Hepatocyte (in vitro differentiated cells): ENCODE data around the gene TAS2R7. TPM values are rescaled to one million over a fixed set of nuclear protein-coding genes. Genes with fewer than 3 reads are reported as not detected.

Experiments
- DNase-seq: peaks from one replicate; pipeline ENCODE4 v3.0.0-alpha.2; 2016; ENCODE audit warnings: low spot score
- H2AFZ ChIP-seq: fragments of 200-600 bp; sonication (generic); 2 replicates; pipeline ENCODE4 v1.6.0; 2016; ENCODE audit warnings: antibody characterized with exemption, mild to moderate bottlenecking
- H3K27ac ChIP-seq: fragments of 200-600 bp; sonication (generic); 2 replicates; pipeline ENCODE4 v1.5.1; 2016; ENCODE audit warnings: mild to moderate bottlenecking
- H3K27me3 ChIP-seq: fragments of 200-600 bp; sonication (generic); 2 replicates; pipeline ENCODE4 v1.6.1; 2016
- H3K36me3 ChIP-seq: fragments of 200-600 bp; sonication (generic); replicated peaks from 2 replicates; pipeline ENCODE4 v1.5.1; 2016; ENCODE audit warnings: low read depth; ENCODE audit not compliant: insufficient read depth
- H3K4me1 ChIP-seq: fragments of 200-600 bp; sonication (generic); 2 replicates; pipeline ENCODE4 v1.5.1; 2016; ENCODE audit warnings: mild to moderate bottlenecking, moderate library complexity; ENCODE audit not compliant: insufficient read depth
- H3K4me2 ChIP-seq: fragments of 200-600 bp; sonication (generic); 2 replicates; pipeline ENCODE4 v1.6.0; 2016
- H3K4me3 ChIP-seq: fragments of 200-600 bp; sonication (generic); 2 replicates; pipeline ENCODE4 v1.5.1; 2016; ENCODE audit warnings: mild to moderate bottlenecking
- H3K79me2 ChIP-seq: fragments of 200-600 bp; sonication (generic); 2 replicates; pipeline ENCODE4 v1.6.0; 2017; ENCODE audit warnings: mild to moderate bottlenecking
- H3K9me2 ChIP-seq: fragments of 200-600 bp; sonication (generic); replicated peaks from 2 replicates; pipeline ENCODE4 v1.6.0; 2017; ENCODE audit warnings: mild to moderate bottlenecking; ENCODE audit not compliant: insufficient read depth
- H3K9me3 ChIP-seq: fragments of 200-600 bp; sonication (generic); 2 replicates; pipeline ENCODE4 v1.5.1; 2016; ENCODE audit warnings: low read depth, mild to moderate bottlenecking
- H4K20me1 ChIP-seq: fragments of 200-600 bp; sonication (generic); 2 replicates; pipeline ENCODE4 v1.6.0; 2016; ENCODE audit warnings: mild to moderate bottlenecking; ENCODE audit not compliant: insufficient read depth, poor library complexity, severe bottlenecking
- EZH2 ChIP-seq: fragments of 200-600 bp; sonication (generic); IDR thresholded peaks from 2 replicates; pipeline ENCODE4 v1.6.1; 2016; ENCODE audit warnings: antibody characterized with exemption, mild to moderate bottlenecking, borderline replicate concordance
- EZH2phosphoT487 ChIP-seq: fragments of 200-600 bp; sonication (generic); IDR thresholded peaks from one replicate; pipeline ENCODE4 v1.6.1; 2018; ENCODE audit warnings: antibody characterized with exemption, mild to moderate bottlenecking, low read depth, moderate library complexity; ENCODE audit not compliant: unreplicated experiment, severe bottlenecking
- WGBS: methylation state at CpG from one replicate; pipeline ENCODE4 v1.1.6; 2016; ENCODE audit warnings: low lambda C conversion rate; ENCODE audit errors: missing lambda C conversion rate; 5-methylcytosine and 5-hydroxymethylcytosine counted together
- polyA plus RNA-seq: library from polyadenylated mRNA; unstranded; fragments of >200 nt; fragmentation: Nextera tagmentation; extraction: Ambion mirVana; gene quantifications from 2 replicates; pipeline ENCODE4 v1.2.1, GENCODE V29; 2016
- total RNA-seq: library from RNA; depleted of rRNA; stranded (reverse); fragments of >200 nt; gene quantifications from 2 replicates; pipeline ENCODE4 v1.2.3, GENCODE V29; 2014
- TF ChIP-seq, protein P1 (sequence below): fragments of 200-600 bp; sonication (generic); IDR thresholded peaks from 2 replicates; pipeline ENCODE4 v1.5.1; 2016; ENCODE audit warnings: antibody characterized with exemption, mild to moderate bottlenecking; ENCODE audit not compliant: poor library complexity

Gene TAS2R7
- total and polyA plus RNA-seq, 2 experiments from 2014 or later, result not detected

DNA sequence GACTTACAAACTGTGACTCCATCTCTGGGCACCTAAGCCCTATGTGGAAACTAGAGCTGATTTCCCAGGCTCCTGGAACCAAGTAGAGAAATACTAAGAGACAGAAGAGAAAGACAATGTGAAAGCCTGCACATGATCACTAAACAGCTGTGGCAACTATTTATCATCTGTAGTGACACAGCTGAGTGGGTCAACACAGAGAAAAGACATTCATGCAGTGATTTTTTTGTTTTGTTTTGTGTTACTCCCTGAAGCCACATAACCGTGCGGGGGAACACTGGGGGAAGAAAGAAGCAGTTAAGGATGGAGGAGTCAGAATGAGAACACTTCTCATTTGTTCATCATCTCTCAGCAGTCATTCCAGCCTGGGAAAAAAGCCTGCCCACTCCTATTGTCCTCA is 45.3 kb upstream of the TAS2R7 start:
- no peak for DNase-seq
- no peaks in the 10 kb centered on the region for H3K27me3 ChIP-seq
- H3K27ac ChIP-seq, result no peak overlapping the region
- no peaks in the 10 kb centered on the region for H3K36me3 ChIP-seq
- no peaks in the 10 kb centered on the region for H3K79me2 ChIP-seq
- H3K9me3 ChIP-seq, result no peaks in the 10 kb centered on the region
- TF ChIP-seq, protein P1, sequence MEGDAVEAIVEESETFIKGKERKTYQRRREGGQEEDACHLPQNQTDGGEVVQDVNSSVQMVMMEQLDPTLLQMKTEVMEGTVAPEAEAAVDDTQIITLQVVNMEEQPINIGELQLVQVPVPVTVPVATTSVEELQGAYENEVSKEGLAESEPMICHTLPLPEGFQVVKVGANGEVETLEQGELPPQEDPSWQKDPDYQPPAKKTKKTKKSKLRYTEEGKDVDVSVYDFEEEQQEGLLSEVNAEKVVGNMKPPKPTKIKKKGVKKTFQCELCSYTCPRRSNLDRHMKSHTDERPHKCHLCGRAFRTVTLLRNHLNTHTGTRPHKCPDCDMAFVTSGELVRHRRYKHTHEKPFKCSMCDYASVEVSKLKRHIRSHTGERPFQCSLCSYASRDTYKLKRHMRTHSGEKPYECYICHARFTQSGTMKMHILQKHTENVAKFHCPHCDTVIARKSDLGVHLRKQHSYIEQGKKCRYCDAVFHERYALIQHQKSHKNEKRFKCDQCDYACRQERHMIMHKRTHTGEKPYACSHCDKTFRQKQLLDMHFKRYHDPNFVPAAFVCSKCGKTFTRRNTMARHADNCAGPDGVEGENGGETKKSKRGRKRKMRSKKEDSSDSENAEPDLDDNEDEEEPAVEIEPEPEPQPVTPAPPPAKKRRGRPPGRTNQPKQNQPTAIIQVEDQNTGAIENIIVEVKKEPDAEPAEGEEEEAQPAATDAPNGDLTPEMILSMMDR, result no peak
- no peak for TF ChIP-seq EZH2
- no peak for TF ChIP-seq EZH2phosphoT487
- H3K4me3 ChIP-seq, result no peak overlapping the region
- H4K20me1 ChIP-seq, result no peaks in the 10 kb centered on the region
- H2AFZ ChIP-seq, result no peak overlapping the region
- no peak overlapping the region for H3K4me2 ChIP-seq
- H3K9me2 ChIP-seq, result no peaks in the 10 kb centered on the region
- H3K4me1 ChIP-seq, result no peaks in the 10 kb centered on the region
- WGBS, result 47% methylated on average over 2 of the region's 2 CpGs

DNA sequence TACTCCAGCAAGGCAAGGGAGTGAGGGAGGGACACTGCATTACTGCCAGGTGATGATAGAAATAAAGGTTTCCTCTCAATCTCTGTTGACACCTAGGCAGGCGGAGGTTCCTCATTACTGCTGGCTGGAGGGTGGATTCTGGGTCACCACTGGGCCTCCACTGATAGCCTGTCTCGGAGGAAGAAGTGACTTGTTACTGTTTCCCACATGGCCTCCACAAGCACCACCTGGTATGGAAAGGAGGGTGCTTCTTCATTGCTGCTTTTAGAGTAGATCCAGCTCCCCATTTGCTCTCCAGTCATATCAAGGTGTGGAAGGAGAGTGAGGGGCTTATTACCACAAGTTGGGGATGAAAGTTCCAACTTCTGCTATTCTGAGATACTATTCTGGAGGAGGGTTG is 40.4 kb upstream of the TAS2R7 start:
- H3K27ac ChIP-seq, result no peak overlapping the region

DNA sequence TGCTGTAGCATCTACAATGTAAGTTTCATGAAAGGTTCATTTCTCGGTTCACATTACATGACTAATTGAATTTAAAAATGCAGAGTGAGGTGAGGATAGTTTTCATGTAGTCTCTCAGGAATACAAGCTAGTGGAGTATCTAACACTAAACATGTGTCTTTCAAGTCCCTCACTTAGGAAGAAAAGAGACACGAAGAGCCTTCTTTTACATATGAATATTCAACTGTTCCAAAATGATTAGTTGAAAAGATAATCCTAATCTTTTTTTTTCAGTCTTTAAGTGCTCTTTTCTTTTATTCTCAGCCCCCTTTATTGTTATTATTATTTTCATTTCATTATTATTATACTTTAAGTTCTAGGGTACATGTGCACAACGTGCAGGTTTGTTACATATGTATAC is 36.0 kb upstream of the TAS2R7 start:
- H3K9me3 ChIP-seq, result no peaks in the 10 kb centered on the region

More for the DNA sequence above, 40.4 kb upstream of the TAS2R7 start:
- Histone ChIP-seq H3K4me1 (no peaks in the 10 kb centered on the region), H3K9me3 (no peaks in the 10 kb centered on the region), H3K79me2 (no peaks in the 10 kb centered on the region), H3K27me3 (no peaks in the 10 kb centered on the region), H4K20me1 (no peaks in the 10 kb centered on the region), H3K9me2 (no peaks in the 10 kb centered on the region), H3K4me2 (no peak overlapping the region), H2AFZ (no peak overlapping the region), H3K4me3 (no peak overlapping the region), H3K36me3 (no peaks in the 10 kb centered on the region)
- WGBS, result 92% methylated on average over 2 of the region's 2 CpGs
- no peak for DNase-seq
- no peak for TF ChIP-seq EZH2phosphoT487
- TF ChIP-seq, protein P1, result no peak
- TF ChIP-seq EZH2, result no peak

More for the DNA sequence above, 36.0 kb upstream of the TAS2R7 start:
- H3K27me3 ChIP-seq, result no peaks in the 10 kb centered on the region
- no peaks in the 10 kb centered on the region for H4K20me1 ChIP-seq
- no peak overlapping the region for H3K4me2 ChIP-seq
- no peaks in the 10 kb centered on the region for H3K4me1 ChIP-seq
- no peaks in the 10 kb centered on the region for H3K9me2 ChIP-seq
- no peak for DNase-seq
- no peak overlapping the region for H3K27ac ChIP-seq
- TF ChIP-seq EZH2phosphoT487, result no peak
- TF ChIP-seq, protein P1, result no peak
- no peak for TF ChIP-seq EZH2
- H3K36me3 ChIP-seq, result no peaks in the 10 kb centered on the region
- no peak overlapping the region for H3K4me3 ChIP-seq
- H3K79me2 ChIP-seq, result no peaks in the 10 kb centered on the region
- no peak overlapping the region for H2AFZ ChIP-seq
- 85% methylated on average over 3 of the region's 3 CpGs for WGBS
